ENCODE measurements around the gene GALNT11. TPM values are rescaled to one million over a fixed set of nuclear protein-coding genes. Genes with fewer than 3 reads are reported as not detected.

The GALNT11 gene
- total RNA-seq, 2 experiments from 2014 or later: 22.4 to 22.8 TPM

- Mint-ChIP-seq H3K4me1 (ENCODE audit: low read depth) (no peaks in the 10 kb centered on the region), H3K9me3 (no peaks in the 10 kb centered on the region), H3K27me3 (no peaks in the 10 kb centered on the region), H3K27ac (no peak overlapping the region), H3K4me3 (no peak overlapping the region), H3K36me3 (ENCODE audit: low read depth) (peaks cover 28% of the 10 kb centered on the region)
- DNase-seq (no peak), ATAC-seq (no peak)
- POLR2A ChIA-PET: no interaction called here
- CTCF ChIA-PET: interaction anchor here (1.3 kb wide), 1 partner anchor 12 kb away, joined by 3 read pairs; no protein-coding TSS in a partner anchor
- intact Hi-C loops (cut with micrococcal nuclease): no loop called here
- no peak for TF ChIP-seq CTCF (IDR thresholded peaks at IDR 0.05)
Measured at GRCh38 chr7:152131981-152132494, 106.6 kb downstream of the GALNT11 start.

GRCh38 chr7:152132812-152133211, 107.3 kb downstream of the GALNT11 start:
- no peak overlapping the region for H3K27ac Mint-ChIP-seq
- intact Hi-C loops (cut with micrococcal nuclease): no loop called here
- ChIA-PET CTCF (interaction anchor here (2.4 kb wide), 1 partner anchor 13 kb away, joined by 6 read pairs; no protein-coding TSS in a partner anchor), POLR2A (no interaction called here)
- no peak overlapping the region for H3K4me3 Mint-ChIP-seq
- no peaks in the 10 kb centered on the region for H3K9me3 Mint-ChIP-seq
- H3K36me3 Mint-ChIP-seq (ENCODE audit: low read depth): peaks cover 22% of the 10 kb centered on the region
- TF ChIP-seq CTCF (IDR thresholded peaks at IDR 0.05): no peak
- no peaks in the 10 kb centered on the region for H3K27me3 Mint-ChIP-seq
- no peak for DNase-seq
- ATAC-seq: no peak
- H3K4me1 Mint-ChIP-seq (ENCODE audit: low read depth): no peaks in the 10 kb centered on the region

- Mint-ChIP-seq H3K9me3 (no peaks in the 10 kb centered on the region), H3K36me3 (ENCODE audit: low read depth) (peaks cover 23% of the 10 kb centered on the region), H3K27ac (peak overlapping the region; percentile 18), H3K4me3 (no peak overlapping the region), H3K4me1 (ENCODE audit: low read depth) (no peaks in the 10 kb centered on the region), H3K27me3 (no peaks in the 10 kb centered on the region)
- POLR2A ChIA-PET: no interaction called here
- CTCF ChIA-PET: interaction anchor here (0.9 to 2.4 kb wide), 2 partner anchors 9 to 12 kb away, joined by 3 to 6 read pairs; no protein-coding TSS in a partner anchor
- ATAC-seq (no peak), DNase-seq (no peak)
- TF ChIP-seq CTCF (IDR thresholded peaks at IDR 0.05): no peak
- intact Hi-C loops (cut with micrococcal nuclease): no loop called here
Measured at GRCh38 chr7:152133804-152134203, 108.3 kb downstream of the GALNT11 start.

DNA sequence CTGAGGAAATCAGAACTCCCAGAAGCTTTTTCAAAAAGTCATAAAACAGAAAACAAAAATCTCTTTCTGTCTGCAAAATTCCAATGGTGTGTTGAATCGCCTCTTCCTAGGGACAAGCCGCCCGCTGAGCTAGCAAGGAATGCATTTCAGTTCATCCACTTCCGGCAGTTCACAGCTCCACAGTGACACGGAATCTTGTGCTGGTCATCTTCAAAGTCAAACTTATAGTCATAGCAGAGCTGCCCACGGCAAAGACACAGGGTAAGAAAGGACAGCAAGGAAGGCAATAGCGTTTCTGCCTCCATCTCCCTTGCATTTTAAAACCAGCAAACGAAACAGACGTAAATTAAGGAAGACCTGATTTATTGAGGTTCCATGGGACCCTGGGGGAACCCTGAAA, 111.2 kb downstream of the GALNT11 start:
- POLR2A ChIA-PET: no interaction called here
- Mint-ChIP-seq H3K4me3 (no peak overlapping the region), H3K4me1 (ENCODE audit: low read depth) (no peaks in the 10 kb centered on the region), H3K36me3 (ENCODE audit: low read depth) (peaks cover 32% of the 10 kb centered on the region), H3K9me3 (no peaks in the 10 kb centered on the region), H3K27me3 (no peaks in the 10 kb centered on the region), H3K27ac (peak overlapping the region; percentile 43)
- CTCF ChIA-PET: interaction anchor here (1.2 to 2.0 kb wide), 2 partner anchors 9 to 13 kb away, joined by 3 to 6 read pairs; no protein-coding TSS in a partner anchor
- TF ChIP-seq CTCF (IDR thresholded peaks at IDR 0.05): no peak
- intact Hi-C loops (cut with micrococcal nuclease): no loop called here
- DNase-seq (no peak), ATAC-seq (no peak)

DNA sequence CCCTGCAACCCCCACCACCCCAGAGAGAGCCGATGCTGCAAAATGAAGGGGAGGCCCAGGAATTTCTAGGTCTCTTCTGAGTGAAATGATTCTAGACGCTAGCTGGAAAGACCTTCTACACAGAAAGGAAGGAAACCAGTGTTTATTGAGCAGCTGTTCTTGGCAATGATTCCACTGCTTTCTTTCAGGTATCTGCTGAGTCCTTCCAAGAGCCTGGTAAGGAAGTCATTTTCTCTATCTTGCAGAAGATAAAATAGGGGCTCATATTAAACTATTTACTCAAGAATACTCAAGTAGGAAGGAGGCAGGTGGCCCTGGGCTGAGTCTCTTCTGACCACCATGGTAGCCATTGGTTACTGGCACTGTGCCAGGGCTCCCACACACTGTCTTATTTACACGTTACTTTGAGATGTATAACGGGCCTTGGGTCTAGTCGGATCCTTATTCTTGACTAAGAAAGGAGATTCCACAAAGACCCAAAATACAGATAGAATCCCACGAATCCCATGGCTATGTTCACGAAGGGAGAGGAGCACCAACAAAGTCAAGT, 112.1 kb downstream of the GALNT11 start:
- no peaks in the 10 kb centered on the region for H3K9me3 Mint-ChIP-seq
- H3K4me3 Mint-ChIP-seq: no peak overlapping the region
- H3K27me3 Mint-ChIP-seq: no peaks in the 10 kb centered on the region
- no peak overlapping the region for H3K27ac Mint-ChIP-seq
- DNase-seq (no peak), ATAC-seq (no peak)
- intact Hi-C loops (cut with micrococcal nuclease): no loop called here
- ChIA-PET POLR2A (no interaction called here), CTCF (interaction anchor here (1.2 to 2.0 kb wide), 2 partner anchors 8 to 14 kb away, joined by 3 to 6 read pairs; no protein-coding TSS in a partner anchor)
- peaks cover 32% of the 10 kb centered on the region for H3K36me3 Mint-ChIP-seq (ENCODE audit: low read depth)
- peaks cover 2% of the 10 kb centered on the region for H3K4me1 Mint-ChIP-seq (ENCODE audit: low read depth)
- TF ChIP-seq CTCF (IDR thresholded peaks at IDR 0.05): no peak
